BJ (cell line): ENCODE results near the gene RIPPLY2. TPM values are rescaled to one million over a fixed set of nuclear protein-coding genes. Genes with fewer than 3 reads are reported as not detected.
"Not testable (repeated sequence)": the region's sequence is repeated elsewhere in the genome, so short reads cannot be mapped to it uniquely, and the experiment has no call there.

Source experiments
- CTCF ChIA-PET: fragments of 350-600 bp; formaldehyde crosslinking; extraction: SDS; loops from one replicate; lab custom pipeline; 2021; ENCODE audit warnings: antibody characterized with exemption, inconsistent platforms; lab: Yijun Ruan, JAX
- POLR2A ChIA-PET: fragments of 300-600 bp; sonication (Branson Sonifier 250); formaldehyde crosslinking; extraction: SDS; loops from one replicate; lab custom pipeline; 2021; ENCODE audit warnings: antibody characterized with exemption; lab: Charles Lee
- DNase-seq: peaks from one replicate; pipeline ENCODE4 v3.0.0-alpha.2; 2011; ENCODE audit warnings: low read depth
- H3K27me3 ChIP-seq: 2 replicates; pipeline ENCODE4 v1.6.0; 2011; ENCODE audit warnings: low read length; ENCODE audit not compliant: control insufficient read depth, insufficient read depth
- H3K36me3 ChIP-seq: 2 replicates; pipeline ENCODE4 v1.5.1; 2011; ENCODE audit warnings: low read length; ENCODE audit not compliant: control insufficient read depth, insufficient read depth
- H3K4me3 ChIP-seq: 2 replicates; pipeline ENCODE4 v1.5.1; 2011; ENCODE audit warnings: low read depth, mild to moderate bottlenecking, control low read depth, low read length
- CTCF ChIP-seq: IDR thresholded peaks from 2 replicates; pipeline ENCODE4 v1.5.1; 2011; ENCODE audit warnings: low read depth, mild to moderate bottlenecking, control low read depth, inconsistent platforms, low read length, moderate library complexity; ENCODE audit not compliant: insufficient read depth
- polyA plus RNA-seq: library from polyadenylated mRNA; depleted of rRNA; stranded (reverse); fragments of >200 nt; gene quantifications from 2 replicates; pipeline ENCODE4 v1.2.3, GENCODE V29; 2011

Gene RIPPLY2
- polyA plus RNA-seq, 1 experiment = not detected

GRCh38 chr6:83891586-83891985, 38.4 kb downstream of the RIPPLY2 start:
- H3K36me3 ChIP-seq = no peaks in the 10 kb centered on the region; the same call in 1 of the 2 replicates
- no peak for DNase-seq
- no peak overlapping the region for H3K4me3 ChIP-seq
- no peaks in the 10 kb centered on the region for H3K27me3 ChIP-seq
- POLR2A ChIA-PET = no interaction called here
- CTCF ChIA-PET = no interaction called here
- no peak for TF ChIP-seq CTCF

GRCh38 chr6:83893024-83893423, 39.9 kb downstream of the RIPPLY2 start:
- ChIA-PET POLR2A (no interaction called here), CTCF (interaction anchor here (1.0 kb wide), 1 partner anchor 324 kb away, joined by 3 read pairs; no protein-coding TSS in a partner anchor)
- no peaks in the 10 kb centered on the region for H3K27me3 ChIP-seq
- no peak for DNase-seq
- H3K36me3 ChIP-seq = no peaks in the 10 kb centered on the region; the same call in 1 of the 2 replicates
- TF ChIP-seq CTCF = no peak
- H3K4me3 ChIP-seq = no peak overlapping the region

GRCh38 chr6:83897094-83897493, 43.9 kb downstream of the RIPPLY2 start:
- POLR2A ChIA-PET, CTCF ChIA-PET, H3K4me3 ChIP-seq: not testable (repeated sequence)

DNA sequence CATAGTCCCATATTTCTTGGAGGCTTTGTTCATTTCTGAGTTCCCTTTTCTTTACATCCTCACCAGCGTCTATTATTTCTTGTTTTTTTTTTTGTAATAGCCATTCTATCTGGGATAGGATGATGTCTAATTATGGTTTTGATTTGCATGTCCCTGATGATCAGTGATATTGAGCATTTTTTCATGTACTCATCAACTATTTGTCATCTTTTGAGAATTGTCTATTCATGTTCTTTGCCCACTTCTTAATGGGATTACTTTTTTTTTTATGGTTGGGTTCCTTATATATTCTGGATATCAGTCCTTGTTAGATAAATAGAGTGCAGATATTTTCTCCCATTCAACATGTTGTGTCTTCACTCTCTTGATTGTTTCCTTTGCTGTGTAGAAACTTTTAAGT, 48.5 kb downstream of the RIPPLY2 start:
- ChIA-PET CTCF (no interaction called here), POLR2A (no interaction called here)
- no peaks in the 10 kb centered on the region for H3K27me3 ChIP-seq
- no peaks in the 10 kb centered on the region for H3K36me3 ChIP-seq
- DNase-seq = no peak
- TF ChIP-seq CTCF = no peak
- H3K4me3 ChIP-seq = no peak overlapping the region

More at GRCh38 chr6:83897094-83897493, 43.9 kb downstream of the RIPPLY2 start:
- H3K27me3 ChIP-seq, DNase-seq, H3K36me3 ChIP-seq: not testable (repeated sequence)

DNA sequence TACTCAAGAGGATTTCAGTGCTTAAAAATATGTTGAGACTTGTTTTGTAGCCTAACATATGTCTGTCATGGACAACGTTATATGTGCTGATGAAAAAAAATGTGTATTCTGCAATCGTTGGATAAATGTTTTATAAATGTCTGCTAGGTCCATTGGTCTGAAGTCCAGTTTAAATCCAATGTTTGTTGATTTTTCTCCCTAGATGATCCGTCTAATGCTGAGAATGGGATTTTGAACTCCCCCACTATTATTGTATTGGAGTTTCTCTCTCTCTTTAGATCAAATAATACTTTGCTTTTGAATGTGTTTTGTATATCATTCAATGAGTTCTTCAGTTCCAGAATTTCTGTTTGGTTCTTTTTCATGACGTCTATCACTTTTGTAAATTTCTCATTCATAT, 51.2 kb downstream of the RIPPLY2 start:
- no peak for DNase-seq

More for the DNA sequence above, 51.2 kb downstream of the RIPPLY2 start:
- Histone ChIP-seq H3K4me3 (no peak overlapping the region), H3K27me3 (no peaks in the 10 kb centered on the region), H3K36me3 (no peaks in the 10 kb centered on the region)
- POLR2A ChIA-PET = no interaction called here
- CTCF ChIA-PET = no interaction called here
- no peak for TF ChIP-seq CTCF
